Measurements from ENCODE around the gene CNTNAP1.
"Not testable (repeated sequence)": the region's sequence is repeated elsewhere in the genome, so short reads cannot be mapped to it uniquely, and the experiment has no call there.

The CNTNAP1 gene

GRCh38 chr17:42659079-42659931, 23.0 kb upstream of the CNTNAP1 start, which contains the start of gene TUBG2:
TUBG2 (plus strand) TSS chr17:42659284; CDS start chr17:42659504, 220 bp downstream.
- no peak within 1 kb of the TSS for H3K27ac ChIP-seq (ENCODE audit: low read length)
- H3K36me3 ChIP-seq (ENCODE audit: insufficient read depth, low read depth, low read length) = peaks cover 18% of the 10 kb centered on the region
- H3K27me3 ChIP-seq (ENCODE audit: insufficient read depth, low read length) = no peaks in the 10 kb centered on the region
- H3K4me1 ChIP-seq (ENCODE audit: insufficient read depth, low read length) = peaks cover 7% of the 10 kb centered on the region
- peak within 1 kb of the TSS; percentile 81; the same call in 1 of the 2 replicates for H3K9ac ChIP-seq (ENCODE audit: low read depth, low read length)
- H3K4me3 ChIP-seq (ENCODE audit: low read length) = peak within 1 kb of the TSS; percentile 91
- no peaks in the 10 kb centered on the region for H3K9me3 ChIP-seq (ENCODE audit: insufficient read depth, low read depth, low read length)

GRCh38 chr17:42659932-42660274, 22.4 kb upstream of the CNTNAP1 start:
- not testable (repeated sequence) for H3K27me3 ChIP-seq (ENCODE audit: insufficient read depth, low read length); H3K27ac ChIP-seq (ENCODE audit: low read length); H3K4me1 ChIP-seq (ENCODE audit: insufficient read depth, low read length); H3K9me3 ChIP-seq (ENCODE audit: insufficient read depth, low read depth, low read length)
- Histone ChIP-seq H3K4me3 (ENCODE audit: low read length) (peak overlapping the region; percentile 91), H3K9ac (ENCODE audit: low read depth, low read length) (peak overlapping the region; percentile 81; the same call in 1 of the 2 replicates), H3K36me3 (ENCODE audit: insufficient read depth, low read depth, low read length) (peaks cover 21% of the 10 kb centered on the region)

GRCh38 chr17:42660692-42661345, 21.5 kb upstream of the CNTNAP1 start:
- Histone ChIP-seq H3K9me3 (ENCODE audit: insufficient read depth, low read depth, low read length) (no peaks in the 10 kb centered on the region), H3K9ac (ENCODE audit: low read depth, low read length) (no peak overlapping the region), H3K27me3 (ENCODE audit: insufficient read depth, low read length) (no peaks in the 10 kb centered on the region), H3K4me1 (ENCODE audit: insufficient read depth, low read length) (peaks cover 7% of the 10 kb centered on the region), H3K27ac (ENCODE audit: low read length) (no peak overlapping the region), H3K36me3 (ENCODE audit: insufficient read depth, low read depth, low read length) (peaks cover 26% of the 10 kb centered on the region), H3K4me3 (ENCODE audit: low read length) (peak overlapping the region; percentile 25; the same call in 1 of the 2 replicates)

GRCh38 chr17:42665581-42666001, 16.7 kb upstream of the CNTNAP1 start:
- no peak overlapping the region for H3K9ac ChIP-seq (ENCODE audit: low read depth, low read length)
- no peak overlapping the region for H3K4me3 ChIP-seq (ENCODE audit: low read length)
- H3K36me3 ChIP-seq (ENCODE audit: insufficient read depth, low read depth, low read length) = peaks cover 48% of the 10 kb centered on the region
- H3K4me1 ChIP-seq (ENCODE audit: insufficient read depth, low read length) = peaks cover 4% of the 10 kb centered on the region
- H3K27ac ChIP-seq (ENCODE audit: low read length) = no peak overlapping the region
- peaks cover 10% of the 10 kb centered on the region; the same call in 1 of the 2 replicates for H3K27me3 ChIP-seq (ENCODE audit: insufficient read depth, low read length)
- no peaks in the 10 kb centered on the region for H3K9me3 ChIP-seq (ENCODE audit: insufficient read depth, low read depth, low read length)

- Histone ChIP-seq H3K27me3 (ENCODE audit: insufficient read depth, low read length) (peaks cover 15% of the 10 kb centered on the region), H3K36me3 (ENCODE audit: insufficient read depth, low read depth, low read length) (peaks cover 48% of the 10 kb centered on the region)
- H3K4me1 ChIP-seq (ENCODE audit: insufficient read depth, low read length); H3K9ac ChIP-seq (ENCODE audit: low read depth, low read length); H3K9me3 ChIP-seq (ENCODE audit: insufficient read depth, low read depth, low read length); H3K4me3 ChIP-seq (ENCODE audit: low read length); H3K27ac ChIP-seq (ENCODE audit: low read length): not testable (repeated sequence)
Measured at GRCh38 chr17:42666126-42666525, 16.2 kb upstream of the CNTNAP1 start.

GRCh38 chr17:42667088-42667951, 15.0 kb upstream of the CNTNAP1 start:
- H3K4me1 ChIP-seq (ENCODE audit: insufficient read depth, low read length) = peaks cover 12% of the 10 kb centered on the region
- H3K9ac ChIP-seq (ENCODE audit: low read depth, low read length) = no peak overlapping the region
- H3K27ac ChIP-seq (ENCODE audit: low read length) = no peak overlapping the region
- H3K9me3 ChIP-seq (ENCODE audit: insufficient read depth, low read depth, low read length) = no peaks in the 10 kb centered on the region
- H3K4me3 ChIP-seq (ENCODE audit: low read length) = no peak overlapping the region
- peaks cover 27% of the 10 kb centered on the region for H3K27me3 ChIP-seq (ENCODE audit: insufficient read depth, low read length)
- H3K36me3 ChIP-seq (ENCODE audit: insufficient read depth, low read depth, low read length) = peaks cover 38% of the 10 kb centered on the region

- Histone ChIP-seq H3K27ac (ENCODE audit: low read length) (no peak overlapping the region), H3K4me3 (ENCODE audit: low read length) (peak overlapping the region; percentile 57), H3K36me3 (ENCODE audit: insufficient read depth, low read depth, low read length) (peaks cover 35% of the 10 kb centered on the region), H3K4me1 (ENCODE audit: insufficient read depth, low read length) (peaks cover 21% of the 10 kb centered on the region), H3K9ac (ENCODE audit: low read depth, low read length) (peak overlapping the region; percentile 45; the same call in 1 of the 2 replicates), H3K9me3 (ENCODE audit: insufficient read depth, low read depth, low read length) (no peaks in the 10 kb centered on the region), H3K27me3 (ENCODE audit: insufficient read depth, low read length) (peaks cover 50% of the 10 kb centered on the region)
Measured at GRCh38 chr17:42669705-42669976, 12.7 kb upstream of the CNTNAP1 start.

GRCh38 chr17:42669977-42670788, 12.1 kb upstream of the CNTNAP1 start:
- Histone ChIP-seq H3K4me3 (ENCODE audit: low read length) (peak overlapping the region; percentile 61; the same call in 1 of the 2 replicates), H3K36me3 (ENCODE audit: insufficient read depth, low read depth, low read length) (peaks cover 35% of the 10 kb centered on the region), H3K4me1 (ENCODE audit: insufficient read depth, low read length) (peaks cover 23% of the 10 kb centered on the region), H3K9ac (ENCODE audit: low read depth, low read length) (peak overlapping the region; percentile 45; the same call in 1 of the 2 replicates), H3K9me3 (ENCODE audit: insufficient read depth, low read depth, low read length) (no peaks in the 10 kb centered on the region), H3K27ac (ENCODE audit: low read length) (no peak overlapping the region), H3K27me3 (ENCODE audit: insufficient read depth, low read length) (peaks cover 55% of the 10 kb centered on the region)

- Histone ChIP-seq H3K36me3 (ENCODE audit: insufficient read depth, low read depth, low read length) (peaks cover 29% of the 10 kb centered on the region), H3K9me3 (ENCODE audit: insufficient read depth, low read depth, low read length) (no peaks in the 10 kb centered on the region), H3K9ac (ENCODE audit: low read depth, low read length) (no peak overlapping the region), H3K27ac (ENCODE audit: low read length) (no peak overlapping the region), H3K4me1 (ENCODE audit: insufficient read depth, low read length) (peaks cover 23% of the 10 kb centered on the region), H3K27me3 (ENCODE audit: insufficient read depth, low read length) (peaks cover 63% of the 10 kb centered on the region), H3K4me3 (ENCODE audit: low read length) (peak overlapping the region; percentile 61)
Measured at GRCh38 chr17:42670789-42671657, 11.3 kb upstream of the CNTNAP1 start.

- Histone ChIP-seq H3K9ac (ENCODE audit: low read depth, low read length) (no peak overlapping the region), H3K36me3 (ENCODE audit: insufficient read depth, low read depth, low read length) (peaks cover 20% of the 10 kb centered on the region), H3K4me1 (ENCODE audit: insufficient read depth, low read length) (peaks cover 23% of the 10 kb centered on the region), H3K27ac (ENCODE audit: low read length) (no peak overlapping the region), H3K4me3 (ENCODE audit: low read length) (peak overlapping the region; percentile 61), H3K27me3 (ENCODE audit: insufficient read depth, low read length) (peaks cover 68% of the 10 kb centered on the region), H3K9me3 (ENCODE audit: insufficient read depth, low read depth, low read length) (no peaks in the 10 kb centered on the region)
Measured at GRCh38 chr17:42672038-42672437, 10.3 kb upstream of the CNTNAP1 start.

Data from iPS-20b (cell line).